Non-pigmented ciliary epithelial cell (primary cell): ENCODE data around the gene ADGRG1.
"Not testable (repeated sequence)": the region's sequence is repeated elsewhere in the genome, so short reads cannot be mapped to it uniquely, and the experiment has no call there.

ENCODE experiments used
- DNase-seq: peaks from one replicate; pipeline ENCODE4 v3.0.0-alpha.2; 2010; ENCODE audit warnings: low read depth

ADGRG1 gene

GRCh38 chr16:57666353-57667047, 38.1 kb downstream of the ADGRG1 start:
- DNase-seq = no peak

- DNase-seq = no peak
These were observed 38.7 kb downstream of the ADGRG1 start for GRCh38 chr16:57667048-57667525.

GRCh38 chr16:57667526-57668262, 39.3 kb downstream of the ADGRG1 start:
- no peak for DNase-seq

- DNase-seq = no peak
These were observed 39.8 kb downstream of the ADGRG1 start, which contains the start of gene ADGRG3 for GRCh38 chr16:57668263-57668571. Gene ADGRG3 (plus strand): TSS chr16:57668306. CDS start chr16:57668348, 42 bp downstream.

GRCh38 chr16:57668630-57669475, 40.4 kb downstream of the ADGRG1 start:
- DNase-seq = no peak

- no peak for DNase-seq
These were observed 41.2 kb downstream of the ADGRG1 start for GRCh38 chr16:57669476-57670162.

- DNase-seq = no peak
These were observed 41.8 kb downstream of the ADGRG1 start for GRCh38 chr16:57670196-57670595.

- DNase-seq = not testable (repeated sequence)
These were observed 43.0 kb downstream of the ADGRG1 start for GRCh38 chr16:57671451-57671850.

GRCh38 chr16:57672416-57672815, 44.0 kb downstream of the ADGRG1 start:
- no peak for DNase-seq

- no peak for DNase-seq
These were observed 44.4 kb downstream of the ADGRG1 start for GRCh38 chr16:57672824-57673223.

- DNase-seq = no peak
These were observed 47.5 kb downstream of the ADGRG1 start for GRCh38 chr16:57675741-57676551.

GRCh38 chr16:57676553-57677085, 48.2 kb downstream of the ADGRG1 start:
- no peak for DNase-seq

GRCh38 chr16:57677622-57678369, 49.4 kb downstream of the ADGRG1 start:
- no peak for DNase-seq

- no peak for DNase-seq
These were observed 50.6 kb downstream of the ADGRG1 start for GRCh38 chr16:57679016-57679415.

GRCh38 chr16:57679767-57680482, 51.5 kb downstream of the ADGRG1 start:
- DNase-seq = no peak

- no peak for DNase-seq
These were observed 52.5 kb downstream of the ADGRG1 start for GRCh38 chr16:57680842-57681375.

- DNase-seq = no peak
These were observed 53.7 kb downstream of the ADGRG1 start for GRCh38 chr16:57681950-57682728.
